ENCODE data around the gene SSBP3. TPM values are rescaled to one million over a fixed set of nuclear protein-coding genes. Genes with fewer than 3 reads are reported as not detected.

Gene SSBP3
- total RNA-seq, 4 donors from 2014 or later = 17.1 to 25.4 (median 21.5) TPM

DNA sequence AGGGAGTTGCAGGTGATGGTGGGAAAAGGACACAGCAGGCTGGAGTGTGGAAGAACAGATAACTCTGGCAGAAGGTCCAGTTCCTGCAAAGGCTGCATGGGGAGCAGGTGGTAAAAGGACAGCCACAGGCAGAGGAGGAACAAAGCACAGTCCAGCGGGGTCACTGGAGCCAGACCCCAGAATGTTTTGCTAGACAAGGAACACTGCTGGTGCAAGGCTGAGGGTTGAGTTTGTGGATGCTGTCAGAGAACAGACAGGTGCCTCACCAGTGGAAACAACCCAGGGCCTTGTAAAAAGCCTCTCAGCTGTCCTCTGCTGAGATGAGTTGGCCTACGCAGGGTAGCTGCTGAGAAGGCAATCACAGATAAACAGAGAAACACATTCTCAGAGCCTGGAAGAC is 101.7 kb downstream of the SSBP3 start:
- Histone ChIP-seq H3K27ac (no peak overlapping the region), H3K4me3 (no peak overlapping the region), H3K4me1 (peaks cover 16 to 91% (median 29%) of the 10 kb centered on the region in 3 donors), H3K27me3 (no peaks in the 10 kb centered on the region), H3K9me3 (no peaks in the 10 kb centered on the region), H3K36me3 (no peaks in the 10 kb centered on the region)
- 85 to 86% methylated on average over 2 of the region's 2 CpGs for WGBS, 2 donors
- intact Hi-C loops (cut with DNase I) = no loop called here
- DNase-seq = no peak
- TF ChIP-seq, protein P1, sequence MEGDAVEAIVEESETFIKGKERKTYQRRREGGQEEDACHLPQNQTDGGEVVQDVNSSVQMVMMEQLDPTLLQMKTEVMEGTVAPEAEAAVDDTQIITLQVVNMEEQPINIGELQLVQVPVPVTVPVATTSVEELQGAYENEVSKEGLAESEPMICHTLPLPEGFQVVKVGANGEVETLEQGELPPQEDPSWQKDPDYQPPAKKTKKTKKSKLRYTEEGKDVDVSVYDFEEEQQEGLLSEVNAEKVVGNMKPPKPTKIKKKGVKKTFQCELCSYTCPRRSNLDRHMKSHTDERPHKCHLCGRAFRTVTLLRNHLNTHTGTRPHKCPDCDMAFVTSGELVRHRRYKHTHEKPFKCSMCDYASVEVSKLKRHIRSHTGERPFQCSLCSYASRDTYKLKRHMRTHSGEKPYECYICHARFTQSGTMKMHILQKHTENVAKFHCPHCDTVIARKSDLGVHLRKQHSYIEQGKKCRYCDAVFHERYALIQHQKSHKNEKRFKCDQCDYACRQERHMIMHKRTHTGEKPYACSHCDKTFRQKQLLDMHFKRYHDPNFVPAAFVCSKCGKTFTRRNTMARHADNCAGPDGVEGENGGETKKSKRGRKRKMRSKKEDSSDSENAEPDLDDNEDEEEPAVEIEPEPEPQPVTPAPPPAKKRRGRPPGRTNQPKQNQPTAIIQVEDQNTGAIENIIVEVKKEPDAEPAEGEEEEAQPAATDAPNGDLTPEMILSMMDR (IDR thresholded peaks at IDR 0.05) = no peak
- TF ChIP-seq POLR2A (IDR thresholded peaks at IDR 0.05) = no peak

DNA sequence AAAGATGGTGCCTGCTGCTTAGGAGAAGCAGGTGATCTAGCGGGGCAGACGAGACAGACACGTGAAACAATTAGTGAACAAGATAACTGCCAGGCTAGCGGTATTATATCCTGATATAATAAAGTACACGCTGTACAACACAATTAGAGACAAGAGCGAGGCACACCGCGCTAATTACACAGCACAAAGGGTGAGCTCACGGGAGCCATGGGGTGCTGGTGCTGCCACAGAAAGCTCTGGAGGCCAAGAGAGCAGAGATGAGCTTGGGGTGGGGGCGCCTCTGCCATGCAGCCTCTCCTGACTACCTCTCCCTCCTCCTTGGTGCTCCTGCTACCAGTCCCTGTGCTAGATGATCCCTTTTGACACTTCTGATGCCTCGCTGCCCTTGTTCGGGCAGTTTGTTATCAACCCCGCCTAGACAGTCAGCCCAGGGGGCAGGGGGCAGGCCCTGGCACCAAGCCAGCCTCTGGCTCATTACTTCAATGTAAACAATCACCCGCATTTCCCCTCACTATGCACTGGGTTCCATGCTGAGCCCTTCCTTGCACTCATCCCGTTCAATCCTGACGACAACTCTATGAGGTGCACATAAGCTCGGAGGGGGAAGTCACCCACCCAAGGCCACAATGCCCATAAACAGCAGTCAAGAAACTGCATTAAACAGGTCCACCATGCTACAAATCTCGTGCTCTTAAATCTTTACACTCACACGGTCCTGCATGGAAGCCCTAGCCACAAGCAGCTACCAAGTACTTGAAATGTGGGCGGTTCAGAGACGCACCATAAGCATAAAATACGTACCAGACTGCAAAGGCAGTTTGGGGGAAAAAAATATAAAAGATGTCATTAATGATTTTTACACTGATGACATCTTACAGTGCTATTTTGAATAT is 103.0 kb downstream of the SSBP3 start:
- Histone ChIP-seq H3K27me3 (no peaks in the 10 kb centered on the region), H3K27ac (no peak overlapping the region), H3K4me3 (no peak overlapping the region), H3K36me3 (no peaks in the 10 kb centered on the region), H3K9me3 (no peaks in the 10 kb centered on the region), H3K4me1 (peaks cover 25 to 91% (median 34%) of the 10 kb centered on the region in 3 donors)
- intact Hi-C loops (cut with DNase I) = no loop called here
- DNase-seq = no peak
- no peak for TF ChIP-seq POLR2A (IDR thresholded peaks at IDR 0.05)
- TF ChIP-seq, protein P1 (IDR thresholded peaks at IDR 0.05) = no peak
- WGBS, 2 donors = 80 to 81% methylated on average over 13 to 19 of the region's 22 CpGs

DNA sequence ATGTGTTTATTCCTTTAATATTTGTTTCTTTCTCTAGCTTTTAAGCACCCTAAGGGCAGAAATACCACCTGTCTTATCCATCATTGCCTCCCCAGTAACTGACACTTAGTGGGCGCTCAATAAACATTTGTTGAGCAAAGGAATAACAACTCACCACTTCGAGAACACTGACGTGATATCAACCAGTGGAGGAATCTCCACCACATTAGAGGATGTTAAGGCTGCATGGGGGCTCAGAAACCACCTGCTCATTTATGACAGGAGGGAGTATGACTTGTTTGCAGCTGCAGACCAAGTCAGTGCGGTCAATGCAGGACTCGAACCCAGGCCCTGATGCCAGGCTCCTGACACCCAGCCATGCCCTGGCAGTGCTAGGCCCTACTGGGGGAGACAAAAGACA is 103.6 kb downstream of the SSBP3 start:
- 87 to 96% methylated on average over 3 to 4 of the region's 5 CpGs for WGBS, 2 donors
- H3K4me1 ChIP-seq = peaks cover 31 to 91% (median 41%) of the 10 kb centered on the region in 3 donors
- H3K9me3 ChIP-seq = no peaks in the 10 kb centered on the region
- H3K36me3 ChIP-seq = no peaks in the 10 kb centered on the region
- no peaks in the 10 kb centered on the region for H3K27me3 ChIP-seq
- intact Hi-C loops (cut with DNase I) = no loop called here
- TF ChIP-seq, protein P1 (IDR thresholded peaks at IDR 0.05) = no peak
- TF ChIP-seq POLR2A (IDR thresholded peaks at IDR 0.05) = no peak
- no peak overlapping the region for H3K27ac ChIP-seq
- no peak overlapping the region for H3K4me3 ChIP-seq
- DNase-seq = no peak

DNA sequence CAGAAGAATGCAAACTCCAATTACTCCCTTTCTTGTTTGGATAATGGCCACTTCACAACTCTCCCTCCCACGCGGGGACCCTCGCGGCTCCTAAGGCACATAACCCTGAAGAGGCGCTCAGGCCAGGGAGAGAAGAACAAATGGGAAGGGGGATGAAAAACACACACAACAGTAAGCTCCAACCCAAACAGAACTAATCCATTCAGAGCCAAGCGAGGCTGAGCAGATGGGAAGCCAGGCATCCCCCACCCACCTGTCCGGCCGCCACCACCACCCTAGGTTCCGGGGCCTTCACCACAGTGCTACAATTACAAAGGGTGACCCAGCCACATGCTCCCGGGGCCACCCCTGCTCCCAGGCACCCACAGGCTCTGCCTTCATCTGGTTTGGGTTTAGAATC is 104.7 kb downstream of the SSBP3 start:
- intact Hi-C loops (cut with DNase I) = no loop called here
- no peak for TF ChIP-seq POLR2A (IDR thresholded peaks at IDR 0.05)
- TF ChIP-seq, protein P1 (IDR thresholded peaks at IDR 0.05) = no peak

DNA sequence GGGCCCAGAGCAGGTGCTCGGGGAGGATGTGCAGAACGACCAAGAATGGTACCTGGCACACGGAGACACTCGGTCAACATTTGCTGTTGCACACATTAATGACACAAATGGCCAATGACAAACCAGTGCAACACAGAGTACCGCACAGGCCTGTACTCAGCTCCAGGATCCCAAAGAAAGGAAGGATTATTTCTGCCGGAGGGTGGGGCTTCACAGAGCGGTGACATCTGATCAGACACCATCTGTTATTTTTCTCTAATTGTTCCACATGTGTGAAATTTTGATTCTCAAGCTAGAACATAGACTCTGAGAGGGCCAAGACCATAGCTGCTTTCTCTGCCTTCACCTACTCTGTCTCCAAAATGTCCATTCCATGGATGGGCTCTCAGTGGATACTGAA is 105.8 kb downstream of the SSBP3 start:
- no peak for TF ChIP-seq POLR2A (IDR thresholded peaks at IDR 0.05)
- TF ChIP-seq, protein P1 (IDR thresholded peaks at IDR 0.05) = no peak
- Histone ChIP-seq H3K27ac (peak overlapping the region in 1 of 4 donors; percentile 92), H3K36me3 (no peaks in the 10 kb centered on the region), H3K4me3 (no peak overlapping the region), H3K9me3 (no peaks in the 10 kb centered on the region), H3K27me3 (no peaks in the 10 kb centered on the region), H3K4me1 (peaks cover 35 to 93% (median 50%) of the 10 kb centered on the region in 3 donors)
- WGBS, 2 donors = 86 to 88% methylated on average over 7 of the region's 7 CpGs
- no peak for DNase-seq
- intact Hi-C loops (cut with DNase I) = no loop called here

More for the DNA sequence above, 104.7 kb downstream of the SSBP3 start:
- Histone ChIP-seq H3K27me3 (no peaks in the 10 kb centered on the region), H3K9me3 (no peaks in the 10 kb centered on the region), H3K4me3 (no peak overlapping the region), H3K4me1 (peaks cover 35 to 93% (median 47%) of the 10 kb centered on the region in 3 donors), H3K27ac (no peak overlapping the region), H3K36me3 (no peaks in the 10 kb centered on the region)
- 93% methylated on average over 3 of the region's 10 CpGs; no CpG with 5 or more reads in 1 of the 2 donors for WGBS, 2 donors
- no peak for DNase-seq
